ENCODE data around the gene AGAP1. TPM values are rescaled to one million over a fixed set of nuclear protein-coding genes. Genes with fewer than 3 reads are reported as not detected.

The AGAP1 gene
- polyA plus RNA-seq, 2 of the 4 experiments (the other 2 are of a cell fraction), result 20.2 to 21.9 TPM

DNA sequence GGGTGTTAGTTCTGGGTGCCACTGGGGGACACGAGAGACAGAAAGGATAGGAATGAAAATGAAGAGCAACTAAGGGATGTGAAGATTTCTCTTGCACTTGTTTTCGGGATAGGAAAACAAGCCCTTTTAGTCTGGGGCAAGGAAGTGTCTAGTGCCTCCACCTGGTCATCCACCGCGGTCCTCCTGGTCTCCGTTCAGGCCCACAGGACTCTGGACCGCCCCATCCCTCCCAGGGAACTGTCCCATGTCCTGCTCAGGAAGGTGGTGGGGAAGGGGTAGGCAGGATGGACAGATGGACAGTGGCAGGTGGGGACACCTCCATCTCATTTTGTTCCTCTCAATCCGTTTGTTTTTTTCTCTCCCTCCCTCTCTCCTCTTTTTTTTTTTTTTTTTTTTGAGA, 45.9 kb downstream of the AGAP1 start (continued):
- TF ChIP-seq, protein P1, sequence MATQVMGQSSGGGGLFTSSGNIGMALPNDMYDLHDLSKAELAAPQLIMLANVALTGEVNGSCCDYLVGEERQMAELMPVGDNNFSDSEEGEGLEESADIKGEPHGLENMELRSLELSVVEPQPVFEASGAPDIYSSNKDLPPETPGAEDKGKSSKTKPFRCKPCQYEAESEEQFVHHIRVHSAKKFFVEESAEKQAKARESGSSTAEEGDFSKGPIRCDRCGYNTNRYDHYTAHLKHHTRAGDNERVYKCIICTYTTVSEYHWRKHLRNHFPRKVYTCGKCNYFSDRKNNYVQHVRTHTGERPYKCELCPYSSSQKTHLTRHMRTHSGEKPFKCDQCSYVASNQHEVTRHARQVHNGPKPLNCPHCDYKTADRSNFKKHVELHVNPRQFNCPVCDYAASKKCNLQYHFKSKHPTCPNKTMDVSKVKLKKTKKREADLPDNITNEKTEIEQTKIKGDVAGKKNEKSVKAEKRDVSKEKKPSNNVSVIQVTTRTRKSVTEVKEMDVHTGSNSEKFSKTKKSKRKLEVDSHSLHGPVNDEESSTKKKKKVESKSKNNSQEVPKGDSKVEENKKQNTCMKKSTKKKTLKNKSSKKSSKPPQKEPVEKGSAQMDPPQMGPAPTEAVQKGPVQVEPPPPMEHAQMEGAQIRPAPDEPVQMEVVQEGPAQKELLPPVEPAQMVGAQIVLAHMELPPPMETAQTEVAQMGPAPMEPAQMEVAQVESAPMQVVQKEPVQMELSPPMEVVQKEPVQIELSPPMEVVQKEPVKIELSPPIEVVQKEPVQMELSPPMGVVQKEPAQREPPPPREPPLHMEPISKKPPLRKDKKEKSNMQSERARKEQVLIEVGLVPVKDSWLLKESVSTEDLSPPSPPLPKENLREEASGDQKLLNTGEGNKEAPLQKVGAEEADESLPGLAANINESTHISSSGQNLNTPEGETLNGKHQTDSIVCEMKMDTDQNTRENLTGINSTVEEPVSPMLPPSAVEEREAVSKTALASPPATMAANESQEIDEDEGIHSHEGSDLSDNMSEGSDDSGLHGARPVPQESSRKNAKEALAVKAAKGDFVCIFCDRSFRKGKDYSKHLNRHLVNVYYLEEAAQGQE (IDR thresholded peaks at IDR 0.05), result no peak
- TF ChIP-seq, protein P2, sequence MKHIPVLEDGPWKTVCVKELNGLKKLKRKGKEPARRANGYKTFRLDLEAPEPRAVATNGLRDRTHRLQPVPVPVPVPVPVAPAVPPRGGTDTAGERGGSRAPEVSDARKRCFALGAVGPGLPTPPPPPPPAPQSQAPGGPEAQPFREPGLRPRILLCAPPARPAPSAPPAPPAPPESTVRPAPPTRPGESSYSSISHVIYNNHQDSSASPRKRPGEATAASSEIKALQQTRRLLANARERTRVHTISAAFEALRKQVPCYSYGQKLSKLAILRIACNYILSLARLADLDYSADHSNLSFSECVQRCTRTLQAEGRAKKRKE (CRISPR knock-in tag; IDR thresholded peaks at IDR 0.05; ENCODE audit: low read depth), result no peak
- TF ChIP-seq HOXB5 (CRISPR knock-in tag; IDR thresholded peaks at IDR 0.05), result no peak

DNA sequence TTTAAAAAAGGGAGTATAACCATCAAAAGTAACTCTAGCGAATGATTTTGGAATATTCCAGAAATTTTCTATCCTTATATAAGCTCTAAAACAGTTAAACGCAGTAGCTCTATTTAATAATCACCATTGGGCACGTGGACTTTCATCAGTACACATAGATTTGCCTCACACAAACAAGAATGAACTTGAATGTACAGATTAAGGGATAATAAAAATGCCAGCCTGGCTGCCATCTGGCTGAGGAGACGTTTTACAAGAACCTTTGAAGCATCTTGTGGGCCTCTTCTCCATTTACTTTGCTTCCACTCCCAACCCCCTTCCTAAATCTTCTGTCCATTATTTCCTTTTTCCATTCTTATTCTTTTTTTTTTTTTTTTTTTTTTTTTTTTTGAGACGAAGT, 47.2 kb downstream of the AGAP1 start:
- WGBS (ENCODE audit: missing lambda C conversion rate), result 70% methylated on average over 4 of the region's 5 CpGs

DNA sequence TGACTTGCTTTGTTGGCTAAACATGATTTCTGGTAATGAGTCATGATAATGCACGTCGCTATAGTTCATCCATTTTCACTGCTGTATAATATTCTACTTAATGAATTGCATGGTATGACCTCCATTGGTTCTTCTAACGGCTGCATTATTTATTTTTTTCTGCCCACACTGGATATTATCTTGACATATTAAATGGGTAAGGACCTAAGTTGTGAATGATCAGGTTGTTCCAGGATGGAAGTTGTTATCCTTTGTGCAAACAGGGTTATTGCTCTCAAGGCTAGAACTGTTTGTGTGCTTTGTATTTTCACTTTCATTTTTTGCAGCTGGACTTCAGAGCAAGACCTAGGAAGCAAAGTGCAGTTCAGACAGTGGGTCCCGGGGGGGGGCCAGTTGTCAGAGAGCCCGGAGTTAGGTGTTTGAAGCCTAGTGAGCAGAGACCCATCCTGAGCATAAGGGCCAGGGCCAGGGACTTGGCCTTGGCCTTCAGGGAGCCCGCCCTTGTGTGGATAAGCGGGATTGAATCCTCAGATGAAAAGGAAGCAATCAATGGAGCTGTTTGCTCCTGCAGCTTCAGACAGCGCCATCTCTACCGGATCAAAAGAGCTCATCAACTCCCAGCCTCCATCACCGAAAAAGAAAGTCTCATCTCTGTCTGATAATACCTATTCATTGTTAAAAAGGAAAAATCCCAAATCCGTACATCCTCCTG, 48.2 kb downstream of the AGAP1 start:
- no peak for FAIRE-seq
- WGBS (ENCODE audit: missing lambda C conversion rate), result 87% methylated on average over 10 of the region's 11 CpGs
- POLR2A ChIA-PET, result no interaction called here

More for the DNA sequence above, 47.2 kb downstream of the AGAP1 start:
- Histone ChIP-seq H3K4me2 (no peak overlapping the region), H3K27ac (no peak overlapping the region), H3K4me3 (no peak overlapping the region), H3K4me1 (0 out of 3 replicates have a peak, but pooled peaks cover 4% of the 10 kb centered on the region), H3K9me3 (no peaks in the 10 kb centered on the region)
- DNase-seq (ENCODE audit: low read depth in 1 of 2, low spot score in 1 of 2), result no peak
- POLR2A ChIA-PET, result no interaction called here
- CTCF ChIA-PET, result interaction anchor here (1.7 kb wide), 1 partner anchor 53 kb away, joined by 3 read pairs; no protein-coding TSS in a partner anchor
- FAIRE-seq, result no peak
- ATAC-seq, result no peak
- no peak for TF ChIP-seq ZC3H11A (IDR thresholded peaks at IDR 0.05)

DNA sequence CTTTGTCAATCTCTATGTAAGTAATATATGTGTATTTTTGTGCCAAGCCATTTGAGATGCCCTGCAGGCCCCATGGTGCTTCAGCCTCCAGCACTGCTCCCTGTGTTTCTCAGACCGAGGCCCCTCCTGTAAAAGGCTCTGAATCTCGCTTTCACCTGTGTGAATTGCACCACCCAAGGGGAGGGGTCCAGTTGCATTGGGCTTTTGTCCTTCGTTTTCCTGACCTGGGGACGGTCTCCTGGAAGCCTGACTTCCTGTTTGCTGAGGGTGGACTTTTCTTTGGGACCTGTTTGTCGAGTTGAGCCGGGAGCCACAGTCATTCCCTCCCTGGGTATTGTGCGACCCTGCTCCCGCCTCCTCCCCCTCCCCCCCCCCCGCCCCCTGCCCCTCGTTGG, 48.9 kb downstream of the AGAP1 start:
- no peak for FAIRE-seq
- Histone ChIP-seq H3K9me3 (no peaks in the 10 kb centered on the region), H3K4me3 (no peak overlapping the region), H3K4me2 (no peak overlapping the region), H3K27ac (no peak overlapping the region), H3K4me1 (0 out of 3 replicates have a peak, but pooled peaks cover 4% of the 10 kb centered on the region)
- CTCF ChIA-PET, result interaction anchor here (1.0 kb wide), 1 partner anchor 9 kb away, joined by 3 read pairs; no protein-coding TSS in a partner anchor
- DNase-seq (ENCODE audit: low read depth in 1 of 2, low spot score in 1 of 2), result no peak
- TF ChIP-seq, protein P3, sequence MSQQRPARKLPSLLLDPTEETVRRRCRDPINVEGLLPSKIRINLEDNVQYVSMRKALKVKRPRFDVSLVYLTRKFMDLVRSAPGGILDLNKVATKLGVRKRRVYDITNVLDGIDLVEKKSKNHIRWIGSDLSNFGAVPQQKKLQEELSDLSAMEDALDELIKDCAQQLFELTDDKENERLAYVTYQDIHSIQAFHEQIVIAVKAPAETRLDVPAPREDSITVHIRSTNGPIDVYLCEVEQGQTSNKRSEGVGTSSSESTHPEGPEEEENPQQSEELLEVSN (IDR thresholded peaks at IDR 0.05; ENCODE audit: borderline replicate concordance, low read depth), result no peak
- no peak for TF ChIP-seq CBX8 (IDR thresholded peaks at IDR 0.05)
- no peak for TF ChIP-seq MAFK (IDR thresholded peaks at IDR 0.05; ENCODE audit: partially characterized antibody)
- TF ChIP-seq KDM1A (IDR thresholded peaks at IDR 0.05; ENCODE audit: low read depth), result no peak
- no peak for TF ChIP-seq EHMT2 (IDR thresholded peaks at IDR 0.05; ENCODE audit: low read depth)
- TF ChIP-seq, protein P4, sequence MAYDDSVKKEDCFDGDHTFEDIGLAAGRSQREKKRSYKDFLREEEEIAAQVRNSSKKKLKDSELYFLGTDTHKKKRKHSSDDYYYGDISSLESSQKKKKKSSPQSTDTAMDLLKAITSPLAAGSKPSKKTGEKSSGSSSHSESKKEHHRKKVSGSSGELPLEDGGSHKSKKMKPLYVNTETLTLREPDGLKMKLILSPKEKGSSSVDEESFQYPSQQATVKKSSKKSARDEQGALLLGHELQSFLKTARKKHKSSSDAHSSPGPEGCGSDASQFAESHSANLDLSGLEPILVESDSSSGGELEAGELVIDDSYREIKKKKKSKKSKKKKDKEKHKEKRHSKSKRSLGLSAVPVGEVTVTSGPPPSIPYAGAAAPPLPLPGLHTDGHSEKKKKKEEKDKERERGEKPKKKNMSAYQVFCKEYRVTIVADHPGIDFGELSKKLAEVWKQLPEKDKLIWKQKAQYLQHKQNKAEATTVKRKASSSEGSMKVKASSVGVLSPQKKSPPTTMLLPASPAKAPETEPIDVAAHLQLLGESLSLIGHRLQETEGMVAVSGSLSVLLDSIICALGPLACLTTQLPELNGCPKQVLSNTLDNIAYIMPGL (CRISPR knock-in tag; IDR thresholded peaks at IDR 0.05; ENCODE audit: borderline replicate concordance), result no peak
- TF ChIP-seq HOXB5 (CRISPR knock-in tag; IDR thresholded peaks at IDR 0.05), result no peak
- TF ChIP-seq, protein P5, sequence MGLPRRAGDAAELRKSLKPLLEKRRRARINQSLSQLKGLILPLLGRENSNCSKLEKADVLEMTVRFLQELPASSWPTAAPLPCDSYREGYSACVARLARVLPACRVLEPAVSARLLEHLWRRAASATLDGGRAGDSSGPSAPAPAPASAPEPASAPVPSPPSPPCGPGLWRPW (IDR thresholded peaks at IDR 0.05), result no peak
- TF ChIP-seq FOXS1 (CRISPR knock-in tag; IDR thresholded peaks at IDR 0.05), result no peak
- TF ChIP-seq POLR2AphosphoS2 (conservative IDR thresholded peaks at IDR 0.05; ENCODE audit: low read length), result no peak
- TF ChIP-seq RAD21 (conservative IDR thresholded peaks at IDR 0.05 in 1 of 2, IDR thresholded peaks at IDR 0.05 in 1 of 2), result no peak
- no peak for TF ChIP-seq HEYL (CRISPR knock-in tag; IDR thresholded peaks at IDR 0.05)
- TF ChIP-seq CHD4 (IDR thresholded peaks at IDR 0.05; ENCODE audit: borderline replicate concordance), result no peak
- TF ChIP-seq, protein P6, sequence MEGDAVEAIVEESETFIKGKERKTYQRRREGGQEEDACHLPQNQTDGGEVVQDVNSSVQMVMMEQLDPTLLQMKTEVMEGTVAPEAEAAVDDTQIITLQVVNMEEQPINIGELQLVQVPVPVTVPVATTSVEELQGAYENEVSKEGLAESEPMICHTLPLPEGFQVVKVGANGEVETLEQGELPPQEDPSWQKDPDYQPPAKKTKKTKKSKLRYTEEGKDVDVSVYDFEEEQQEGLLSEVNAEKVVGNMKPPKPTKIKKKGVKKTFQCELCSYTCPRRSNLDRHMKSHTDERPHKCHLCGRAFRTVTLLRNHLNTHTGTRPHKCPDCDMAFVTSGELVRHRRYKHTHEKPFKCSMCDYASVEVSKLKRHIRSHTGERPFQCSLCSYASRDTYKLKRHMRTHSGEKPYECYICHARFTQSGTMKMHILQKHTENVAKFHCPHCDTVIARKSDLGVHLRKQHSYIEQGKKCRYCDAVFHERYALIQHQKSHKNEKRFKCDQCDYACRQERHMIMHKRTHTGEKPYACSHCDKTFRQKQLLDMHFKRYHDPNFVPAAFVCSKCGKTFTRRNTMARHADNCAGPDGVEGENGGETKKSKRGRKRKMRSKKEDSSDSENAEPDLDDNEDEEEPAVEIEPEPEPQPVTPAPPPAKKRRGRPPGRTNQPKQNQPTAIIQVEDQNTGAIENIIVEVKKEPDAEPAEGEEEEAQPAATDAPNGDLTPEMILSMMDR (IDR thresholded peaks at IDR 0.05), result no peak
- TF ChIP-seq CEBPB (IDR thresholded peaks at IDR 0.05), result no peak
- TF ChIP-seq FOSB (CRISPR knock-in tag; IDR thresholded peaks at IDR 0.05), result no peak
- no peak for ATAC-seq
- POLR2A ChIA-PET, result no interaction called here
- 80% methylated on average over 6 of the region's 10 CpGs for WGBS (ENCODE audit: missing lambda C conversion rate)

More for the DNA sequence above, 48.2 kb downstream of the AGAP1 start:
- Histone ChIP-seq H3K27ac (no peak overlapping the region), H3K9me3 (no peaks in the 10 kb centered on the region), H3K4me1 (0 out of 3 replicates have a peak, but pooled peaks cover 4% of the 10 kb centered on the region), H3K4me3 (no peak overlapping the region), H3K4me2 (no peak overlapping the region)
- DNase-seq (ENCODE audit: low read depth in 1 of 2, low spot score in 1 of 2) (no peak), ATAC-seq (no peak)
- CTCF ChIA-PET, result interaction anchor here (1.0 kb wide), 1 partner anchor 10 kb away, joined by 3 read pairs; no protein-coding TSS in a partner anchor
- TF ChIP-seq FOSL2 (IDR thresholded peaks at IDR 0.05) (no peak), FOSL2 (CRISPR knock-in tag; IDR thresholded peaks at IDR 0.05) (peak; percentile 4; the same call in 1 of the 2 replicates), CBX2 (IDR thresholded peaks at IDR 0.05; ENCODE audit: borderline replicate concordance, low read depth) (no peak)

Measured in A549 (cell line).